GM12891 (cell line): ENCODE measurements around the gene MRPL21.

Experiments
- PAX5 ChIP-seq: IDR thresholded peaks from 2 replicates; pipeline ENCODE4 v1.6.1; 2011; ENCODE audit warnings: low read length, moderate library complexity, mild to moderate bottlenecking; ENCODE audit not compliant: insufficient read depth, severe bottlenecking
- POLR2A ChIP-seq: IDR thresholded peaks from 2 replicates; pipeline ENCODE4 v1.6.1; 2011; ENCODE audit warnings: low read depth, low read length, control low read depth
- POLR2AphosphoS5 ChIP-seq: IDR thresholded peaks from 2 replicates; pipeline ENCODE4 v1.6.1; 2011; ENCODE audit warnings: low read depth, low read length, control low read depth
- POU2F2 ChIP-seq: IDR thresholded peaks from 2 replicates; pipeline ENCODE4 v1.6.1; 2011; ENCODE audit warnings: low read depth, mild to moderate bottlenecking, control low read depth, low read length, moderate library complexity
- SPI1 ChIP-seq: IDR thresholded peaks from 2 replicates; pipeline ENCODE4 v1.6.1; 2011; ENCODE audit warnings: low read depth, low read length, control low read depth
- TAF1 ChIP-seq: IDR thresholded peaks from 2 replicates; pipeline ENCODE4 v1.6.1; 2011; ENCODE audit warnings: low read depth, low read length, control low read depth

DNA sequence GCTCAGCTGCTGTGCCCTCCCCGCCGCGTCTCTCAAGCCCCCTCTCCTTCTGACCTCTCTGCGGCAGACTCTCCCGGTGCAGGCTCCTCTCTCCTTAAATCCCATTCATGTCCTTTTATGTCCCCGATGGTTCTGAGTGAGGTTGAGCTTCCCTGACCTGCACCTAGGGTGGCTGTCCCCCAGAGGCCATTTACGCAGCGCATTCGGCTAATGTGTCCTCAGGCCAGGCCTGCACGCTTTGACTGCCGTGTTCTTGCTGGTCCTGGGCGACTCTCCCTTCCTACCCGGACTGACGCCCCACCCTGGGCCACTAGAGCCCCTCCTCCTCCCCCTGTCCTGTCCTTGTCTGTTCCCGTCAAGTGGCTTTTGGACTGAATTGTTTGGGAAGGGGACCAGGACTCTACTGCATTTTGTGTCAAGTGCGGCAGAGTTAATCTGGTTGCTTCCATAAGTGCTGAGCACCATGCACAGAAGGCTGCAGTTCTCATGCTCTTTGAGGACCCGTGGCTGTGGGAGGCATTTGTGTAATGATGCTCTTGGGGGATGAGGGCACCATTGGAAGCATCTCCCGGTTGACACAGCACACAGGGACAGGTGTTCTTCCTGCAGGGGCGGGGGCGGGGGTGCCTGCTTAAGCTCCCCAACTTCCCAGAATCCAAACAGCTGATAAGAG lies 37.2 kb upstream of the MRPL21 start:
- TF ChIP-seq POLR2A, result no peak
- no peak for TF ChIP-seq POLR2AphosphoS5
- no peak for TF ChIP-seq POU2F2
- no peak for TF ChIP-seq TAF1
- TF ChIP-seq SPI1, result no peak
- TF ChIP-seq PAX5, result no peak
